22Rv1 (cell line): ENCODE results near the gene RNF152.

Experiments
- H3K27ac ChIP-seq: fragments of 450-650 bp; 2 replicates; pipeline ENCODE4 v1.5.1; 2017
- ZFX ChIP-seq: fragments of 450-650 bp; IDR thresholded peaks from 2 replicates; pipeline ENCODE4 v1.6.1; 2017; ENCODE audit warnings: antibody characterized with exemption, borderline replicate concordance
- TF ChIP-seq, protein P1 (sequence below): fragments of 450-650 bp; IDR thresholded peaks from 2 replicates; pipeline ENCODE4 v1.5.1; 2017; ENCODE audit warnings: mild to moderate bottlenecking

RNF152 gene

DNA sequence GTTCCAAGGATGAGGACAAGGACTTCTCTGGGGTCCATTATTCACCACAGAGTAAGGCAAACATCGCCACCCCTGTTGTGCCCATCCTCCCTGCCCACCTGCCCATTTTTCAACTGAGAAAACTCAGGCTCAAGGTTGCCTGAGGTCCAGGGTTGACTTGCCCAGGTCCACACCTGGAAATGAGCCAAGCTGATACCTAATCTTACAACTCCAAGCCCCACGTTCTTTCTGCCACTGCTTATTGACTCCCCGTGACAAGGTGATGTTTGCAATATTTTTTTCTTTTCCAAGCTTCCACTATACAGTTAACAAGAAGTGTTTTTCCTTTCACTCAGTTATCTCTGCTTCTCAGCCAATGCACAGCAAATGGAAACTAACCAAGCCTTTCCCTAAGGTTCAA lies 39.0 kb downstream of the RNF152 start:
- TF ChIP-seq, protein P1, sequence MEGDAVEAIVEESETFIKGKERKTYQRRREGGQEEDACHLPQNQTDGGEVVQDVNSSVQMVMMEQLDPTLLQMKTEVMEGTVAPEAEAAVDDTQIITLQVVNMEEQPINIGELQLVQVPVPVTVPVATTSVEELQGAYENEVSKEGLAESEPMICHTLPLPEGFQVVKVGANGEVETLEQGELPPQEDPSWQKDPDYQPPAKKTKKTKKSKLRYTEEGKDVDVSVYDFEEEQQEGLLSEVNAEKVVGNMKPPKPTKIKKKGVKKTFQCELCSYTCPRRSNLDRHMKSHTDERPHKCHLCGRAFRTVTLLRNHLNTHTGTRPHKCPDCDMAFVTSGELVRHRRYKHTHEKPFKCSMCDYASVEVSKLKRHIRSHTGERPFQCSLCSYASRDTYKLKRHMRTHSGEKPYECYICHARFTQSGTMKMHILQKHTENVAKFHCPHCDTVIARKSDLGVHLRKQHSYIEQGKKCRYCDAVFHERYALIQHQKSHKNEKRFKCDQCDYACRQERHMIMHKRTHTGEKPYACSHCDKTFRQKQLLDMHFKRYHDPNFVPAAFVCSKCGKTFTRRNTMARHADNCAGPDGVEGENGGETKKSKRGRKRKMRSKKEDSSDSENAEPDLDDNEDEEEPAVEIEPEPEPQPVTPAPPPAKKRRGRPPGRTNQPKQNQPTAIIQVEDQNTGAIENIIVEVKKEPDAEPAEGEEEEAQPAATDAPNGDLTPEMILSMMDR = no peak
- TF ChIP-seq ZFX = no peak
- H3K27ac ChIP-seq = no peak overlapping the region

DNA sequence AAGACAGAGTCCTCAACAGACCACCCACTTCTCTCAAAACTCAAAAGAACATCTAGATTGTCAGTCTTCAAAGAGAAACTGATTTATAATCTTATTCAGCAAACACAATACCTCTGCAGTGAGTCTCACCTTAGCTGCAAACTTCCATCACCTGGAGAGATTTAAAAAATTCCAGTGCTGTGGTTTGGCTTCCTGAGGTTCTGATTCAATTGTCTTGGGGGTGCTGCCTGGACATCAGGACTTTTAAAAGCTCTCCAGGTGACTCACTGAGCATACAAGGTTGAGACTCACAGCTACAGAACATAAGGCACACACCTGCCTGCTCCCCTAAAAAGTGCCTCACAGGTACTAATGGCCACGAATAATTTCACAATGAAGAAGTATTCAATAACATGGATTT lies 40.3 kb downstream of the RNF152 start:
- TF ChIP-seq, protein P1 = no peak
- TF ChIP-seq ZFX = no peak
- no peak overlapping the region for H3K27ac ChIP-seq

DNA sequence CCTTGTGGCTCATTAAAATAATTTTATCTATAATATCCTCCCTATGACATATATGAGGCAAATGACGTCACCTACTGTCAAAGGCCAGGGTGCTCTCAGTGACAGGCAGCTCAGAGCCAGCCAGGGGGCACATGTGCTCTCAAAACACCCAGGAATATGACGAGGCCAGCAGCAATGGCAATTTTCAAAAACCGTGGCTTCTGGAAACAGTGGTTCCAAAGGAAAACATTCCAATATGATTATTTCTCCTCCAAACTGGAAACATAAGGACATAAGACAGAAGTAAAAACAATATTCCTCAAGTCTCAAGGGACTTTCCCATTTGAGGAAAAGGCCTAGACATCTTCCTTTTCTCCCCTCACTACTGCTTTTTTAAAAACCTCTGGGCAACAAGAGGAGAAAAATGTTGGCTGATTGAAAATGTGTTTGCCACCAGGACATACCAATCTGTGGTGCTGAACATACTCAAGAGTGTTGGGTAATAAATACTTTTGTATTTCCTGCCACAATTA lies 40.8 kb downstream of the RNF152 start:
- no peak overlapping the region for H3K27ac ChIP-seq
- TF ChIP-seq ZFX = no peak
- TF ChIP-seq, protein P1 = no peak

DNA sequence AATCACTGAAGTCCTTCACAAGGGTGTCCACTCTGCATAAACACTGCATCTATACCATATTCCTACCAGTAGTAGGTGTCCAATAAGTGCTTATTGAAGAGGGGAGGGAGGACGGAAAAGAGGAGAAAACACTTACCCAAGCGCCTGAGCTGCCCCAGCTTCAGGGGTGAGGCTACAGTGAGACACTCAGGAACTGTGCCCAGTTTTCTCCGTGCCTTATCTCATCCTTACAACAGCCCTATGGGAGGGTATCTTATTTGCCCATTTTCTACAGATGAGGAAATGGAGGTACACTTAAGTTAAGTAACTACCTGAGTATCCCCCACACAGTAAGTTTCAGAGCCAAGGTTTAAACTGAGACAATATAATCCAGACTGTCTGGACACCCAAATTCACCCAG lies 41.5 kb downstream of the RNF152 start:
- TF ChIP-seq, protein P1 = no peak
- TF ChIP-seq ZFX = no peak
- no peak overlapping the region for H3K27ac ChIP-seq

DNA sequence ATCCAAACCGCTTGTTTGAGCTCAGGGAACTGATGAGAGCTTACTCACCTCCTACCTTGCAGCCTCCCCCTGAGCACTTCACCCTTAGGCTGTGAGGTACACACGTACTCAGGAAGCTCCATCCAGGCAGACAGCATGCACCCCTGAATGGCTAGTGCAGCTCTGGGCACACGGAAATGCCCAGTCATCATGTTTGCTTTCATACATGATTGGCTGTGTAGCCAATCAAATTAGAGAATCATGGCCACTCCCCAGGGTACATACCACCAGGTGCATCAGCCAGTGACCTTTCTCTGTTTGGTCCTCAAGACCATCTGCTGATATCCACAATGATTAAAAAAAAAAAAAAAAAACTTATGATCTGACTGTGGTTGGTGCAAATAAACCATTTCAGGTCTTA lies 42.1 kb downstream of the RNF152 start:
- no peak overlapping the region for H3K27ac ChIP-seq
- TF ChIP-seq, protein P1 = no peak
- TF ChIP-seq ZFX = no peak

DNA sequence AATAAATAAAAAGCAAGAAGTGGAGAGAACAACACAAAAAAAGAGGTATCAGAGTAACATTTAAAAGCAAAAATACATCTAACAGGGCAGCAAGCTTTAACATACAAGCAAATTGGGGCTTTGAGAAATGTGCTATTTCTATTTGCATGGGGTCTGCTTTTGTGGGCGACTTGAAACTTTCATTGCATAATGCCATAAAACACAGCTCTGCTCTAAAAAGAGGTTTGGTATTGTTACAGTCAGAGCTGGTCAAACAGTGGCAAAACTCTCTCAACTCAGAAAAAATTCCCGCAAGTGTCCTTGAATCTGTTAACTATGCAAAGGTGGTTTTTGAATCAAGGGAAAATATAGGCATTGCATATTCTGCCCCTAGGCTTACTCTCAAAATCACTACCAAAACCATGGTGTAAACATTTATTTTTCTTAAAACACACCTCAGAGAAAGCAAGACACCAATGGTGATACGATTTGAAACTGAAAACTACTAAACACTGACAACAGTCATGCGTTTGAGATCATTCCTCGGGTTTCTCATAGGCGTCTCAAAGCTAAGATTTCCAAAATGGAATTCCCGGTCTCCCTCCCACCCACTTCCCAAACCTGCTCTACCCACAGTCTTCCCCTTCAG lies 45.5 kb downstream of the RNF152 start:
- TF ChIP-seq, protein P1 = no peak
- no peak for TF ChIP-seq ZFX
- H3K27ac ChIP-seq = no peak overlapping the region

DNA sequence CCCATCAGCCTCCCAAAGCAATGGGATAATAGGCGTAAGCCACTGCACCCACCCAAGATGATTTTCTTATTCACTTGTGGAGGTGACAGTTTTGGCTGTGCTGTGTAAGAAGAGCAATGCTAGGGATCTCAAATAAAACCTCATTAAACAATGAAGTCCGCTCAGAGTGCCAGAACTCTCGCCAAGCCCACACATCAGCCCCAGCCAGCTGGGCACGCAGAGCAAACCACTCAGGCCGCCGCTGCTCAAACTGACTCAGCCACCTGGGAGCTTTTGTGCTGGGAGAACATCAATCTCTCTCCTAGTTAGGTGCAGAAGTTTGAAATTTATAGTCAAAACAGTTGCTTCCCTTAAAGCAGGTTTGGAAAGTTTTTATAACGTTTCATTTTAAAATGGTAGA lies 47.6 kb downstream of the RNF152 start:
- H3K27ac ChIP-seq = no peak overlapping the region
- no peak for TF ChIP-seq ZFX
- TF ChIP-seq, protein P1 = no peak
